Medulla oblongata (tissue), 1 donor: ENCODE measurements around the gene SLC25A51.

ENCODE experiments used
- DNase-seq: peaks from one replicate; pipeline ENCODE4 v3.0.0-alpha.2; 2015; ENCODE audit errors: extremely low spot score

Gene SLC25A51

GRCh38 chr9:37936965-37937364 is 33.0 kb upstream of the SLC25A51 start:
- no peak for DNase-seq

GRCh38 chr9:37936376-37936775 is 32.4 kb upstream of the SLC25A51 start:
- no peak for DNase-seq

- DNase-seq: no peak
Measured at GRCh38 chr9:37935096-37935495, 31.2 kb upstream of the SLC25A51 start.

- no peak for DNase-seq
Measured at GRCh38 chr9:37931592-37931991, 27.7 kb upstream of the SLC25A51 start.

GRCh38 chr9:37929441-37929895 is 25.5 kb upstream of the SLC25A51 start:
- DNase-seq: no peak

GRCh38 chr9:37928552-37929430 is 24.9 kb upstream of the SLC25A51 start:
- no peak for DNase-seq

GRCh38 chr9:37927601-37928551 is 23.9 kb upstream of the SLC25A51 start:
- DNase-seq: peak; percentile 39

GRCh38 chr9:37927132-37927531 is 23.2 kb upstream of the SLC25A51 start:
- no peak for DNase-seq

- no peak for DNase-seq
Measured at GRCh38 chr9:37926737-37927118, 22.8 kb upstream of the SLC25A51 start.

- no peak for DNase-seq
Measured at GRCh38 chr9:37925786-37926736, 22.1 kb upstream of the SLC25A51 start.

GRCh38 chr9:37925006-37925405 is 21.1 kb upstream of the SLC25A51 start:
- no peak for DNase-seq

- no peak for DNase-seq
Measured at GRCh38 chr9:37924538-37924937, 20.6 kb upstream of the SLC25A51 start.

- DNase-seq: no peak
Measured at GRCh38 chr9:37923796-37924427, 20.0 kb upstream of the SLC25A51 start.

- no peak for DNase-seq
Measured at GRCh38 chr9:37923118-37923795, 19.3 kb upstream of the SLC25A51 start.

GRCh38 chr9:37922363-37923117 is 18.6 kb upstream of the SLC25A51 start:
- DNase-seq: no peak

- DNase-seq: no peak
Measured at GRCh38 chr9:37921546-37922300, 17.8 kb upstream of the SLC25A51 start.

- DNase-seq: no peak
Measured at GRCh38 chr9:37921168-37921510, 17.2 kb upstream of the SLC25A51 start.

- no peak for DNase-seq
Measured at GRCh38 chr9:37920471-37921167, 16.7 kb upstream of the SLC25A51 start.
